Panc1 (cell line): ENCODE data around the gene CST6.

Source experiments
- CTCF ChIP-seq: fragments of 450-650 bp; IDR thresholded peaks from 2 replicates; pipeline ENCODE4 v1.5.1; 2017; ENCODE audit warnings: mild to moderate bottlenecking
- POLR2AphosphoS5 ChIP-seq: IDR thresholded peaks from 2 replicates; pipeline ENCODE4 v1.6.1; 2012; ENCODE audit warnings: mild to moderate bottlenecking, low read depth, low read length, moderate library complexity
- SIN3A ChIP-seq: IDR thresholded peaks from 2 replicates; pipeline ENCODE4 v1.6.1; 2012; ENCODE audit warnings: low read depth, mild to moderate bottlenecking, low read length, moderate library complexity, borderline replicate concordance; ENCODE audit not compliant: insufficient read depth
- TCF7L2 ChIP-seq: IDR thresholded peaks from 2 replicates; pipeline ENCODE4 v1.6.1; 2011; ENCODE audit warnings: mild to moderate bottlenecking, low read depth, low read length, inconsistent platforms

GRCh38 chr11:66004186-66004585, 7.6 kb upstream of the CST6 start:
- TF ChIP-seq CTCF (no peak), POLR2AphosphoS5 (no peak), SIN3A (no peak), TCF7L2 (no peak)
